GM19099 (cell line): Measurements from ENCODE around the gene NONO.

ENCODE experiments used
- POLR2A ChIP-seq: IDR thresholded peaks from 3 replicates; pipeline ENCODE4 v1.6.1; 2011; ENCODE audit warnings: low read depth; ENCODE audit not compliant: insufficient read length; ENCODE audit errors: extremely low read depth

NONO gene

DNA sequence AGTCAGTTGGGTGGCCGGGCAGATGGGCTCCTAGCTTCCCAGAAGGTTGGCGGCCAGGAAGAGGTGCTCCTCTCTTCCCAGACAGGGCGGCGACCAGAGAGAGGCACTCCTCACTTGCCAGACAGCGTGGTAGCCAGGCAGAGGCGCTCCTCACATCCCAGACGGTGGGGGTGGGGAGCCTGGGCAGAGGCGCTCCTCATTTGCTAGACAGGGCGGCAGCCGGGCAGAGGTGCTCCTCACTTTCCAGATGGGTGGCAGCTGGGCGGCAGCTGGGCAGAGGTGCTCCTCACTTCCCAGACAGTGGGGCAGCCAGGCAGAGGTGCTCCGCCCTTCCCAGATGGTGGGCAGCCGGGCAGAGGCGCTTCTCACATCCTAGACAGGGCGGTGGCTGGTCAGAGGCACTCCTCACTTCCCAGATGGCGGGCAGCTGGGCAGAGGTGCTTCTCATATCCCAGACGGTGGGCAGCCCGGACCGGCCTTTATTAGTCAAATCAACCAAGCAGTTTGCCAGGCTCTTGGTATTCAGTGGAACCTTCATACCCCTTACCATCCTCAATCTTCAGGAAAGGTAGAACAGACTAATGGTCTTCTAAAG, 13.5 kb upstream of the NONO start:
- TF ChIP-seq POLR2A = no peak

DNA sequence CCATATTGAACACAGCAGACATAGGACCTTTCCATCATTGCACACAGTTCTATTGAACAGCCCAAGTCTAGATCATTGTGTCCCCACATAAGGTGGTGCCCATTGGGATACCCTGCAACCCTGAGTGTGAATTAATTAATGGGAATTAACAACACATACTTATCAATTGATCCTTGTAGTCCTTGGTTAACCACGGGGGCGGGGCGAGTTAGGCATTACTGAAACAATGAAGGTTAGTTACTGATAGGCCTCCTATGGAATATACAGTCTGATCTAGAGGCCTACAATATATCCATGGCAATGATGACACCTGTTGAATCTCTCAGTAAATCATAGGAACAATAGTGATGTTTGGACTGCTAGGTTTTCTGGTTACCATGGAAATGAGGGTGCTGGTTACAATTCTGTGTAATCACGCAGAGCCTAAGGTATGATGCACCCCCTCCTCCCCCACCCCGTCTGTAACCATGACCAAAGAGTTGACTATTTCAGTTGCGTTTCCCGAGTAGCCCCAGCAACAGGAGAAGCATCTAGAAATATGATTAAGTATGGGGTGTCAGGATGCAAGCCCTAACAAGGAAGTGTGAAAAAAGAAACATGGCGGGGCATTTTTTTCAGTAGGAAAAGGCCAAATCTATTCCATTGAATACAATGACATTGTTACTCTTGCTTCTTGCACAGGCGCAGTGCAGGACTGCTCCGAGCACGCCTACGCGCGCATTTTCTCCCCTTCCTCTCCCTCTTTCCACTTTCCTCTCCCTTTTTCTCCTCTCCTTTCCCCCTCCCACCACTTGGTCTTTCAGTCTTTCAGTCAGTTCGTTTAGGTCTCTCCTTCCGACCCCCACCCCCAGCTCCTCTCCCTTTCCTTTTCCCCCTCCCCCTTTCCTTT, 677 bp upstream of the NONO start:
- TF ChIP-seq POLR2A = no peak

DNA sequence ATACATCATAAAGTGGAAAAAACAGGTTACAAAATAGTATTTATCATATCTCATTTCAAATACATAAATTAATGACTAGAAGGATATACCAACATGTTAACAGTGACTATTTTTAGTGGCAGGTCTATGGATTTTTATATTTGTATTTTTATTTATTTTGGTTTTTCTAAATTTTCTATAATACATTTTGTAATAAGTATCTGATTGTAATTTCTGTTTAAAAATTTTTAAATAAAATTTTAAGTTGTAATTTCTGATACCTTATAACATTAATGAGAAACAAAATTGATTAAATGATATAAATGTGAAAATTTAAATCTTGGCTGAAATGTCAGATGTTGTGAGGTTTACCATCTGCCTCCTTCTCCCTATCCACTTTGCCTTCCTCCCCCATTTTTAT, 2.5 kb downstream of the NONO start:
- TF ChIP-seq POLR2A = no peak

DNA sequence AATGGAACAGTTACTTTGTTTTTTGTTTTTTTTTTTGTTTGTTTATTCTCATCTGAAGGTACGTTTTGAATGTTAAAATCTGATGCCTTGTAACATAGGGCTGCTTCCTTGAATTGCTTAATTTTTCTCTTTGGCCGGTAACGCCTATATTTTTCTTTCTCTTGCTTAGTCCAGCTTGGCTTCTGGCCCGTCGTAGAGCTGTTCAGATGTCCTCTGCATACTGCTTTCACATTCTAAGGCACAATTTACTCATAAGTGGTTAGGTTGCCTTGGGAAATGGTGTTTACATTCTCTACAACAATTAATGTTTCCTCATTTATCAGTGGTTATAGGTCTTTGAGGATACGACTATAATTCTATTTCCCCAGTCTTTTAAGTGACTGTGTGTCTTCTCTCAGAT, 7.9 kb downstream of the NONO start:
- no peak for TF ChIP-seq POLR2A

DNA sequence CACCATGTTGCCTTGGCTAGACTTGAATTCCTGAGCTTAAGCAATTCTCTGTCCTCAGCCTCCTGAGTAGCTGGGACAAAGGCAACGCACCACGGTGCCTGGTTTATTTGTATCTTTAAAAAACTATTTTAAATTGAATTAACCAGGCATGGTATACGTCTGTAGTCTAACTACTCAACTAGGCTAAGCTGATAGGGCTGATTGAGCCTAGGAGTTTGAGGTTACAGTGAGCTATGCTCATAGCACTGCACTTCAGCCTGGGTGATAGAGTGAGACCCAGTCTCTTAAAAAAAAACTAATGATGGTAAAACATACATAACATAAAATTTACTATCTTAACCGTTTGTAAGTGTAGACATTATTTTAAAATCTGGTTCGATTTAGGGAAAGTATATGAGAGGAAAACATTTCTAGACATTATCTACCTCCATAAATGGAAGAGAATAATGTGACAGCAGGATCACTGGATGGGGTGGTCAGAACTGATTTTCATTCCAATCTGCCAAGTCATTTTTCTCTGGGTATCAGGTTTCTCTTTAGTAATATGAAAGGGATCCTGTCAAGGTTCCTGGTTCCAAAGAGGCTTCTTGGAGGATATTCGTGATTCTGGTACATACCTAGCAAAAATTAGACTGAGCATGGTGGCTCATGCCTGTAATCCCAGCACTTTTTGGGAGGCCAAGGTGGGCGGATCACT, 9.4 kb downstream of the NONO start:
- no peak for TF ChIP-seq POLR2A

DNA sequence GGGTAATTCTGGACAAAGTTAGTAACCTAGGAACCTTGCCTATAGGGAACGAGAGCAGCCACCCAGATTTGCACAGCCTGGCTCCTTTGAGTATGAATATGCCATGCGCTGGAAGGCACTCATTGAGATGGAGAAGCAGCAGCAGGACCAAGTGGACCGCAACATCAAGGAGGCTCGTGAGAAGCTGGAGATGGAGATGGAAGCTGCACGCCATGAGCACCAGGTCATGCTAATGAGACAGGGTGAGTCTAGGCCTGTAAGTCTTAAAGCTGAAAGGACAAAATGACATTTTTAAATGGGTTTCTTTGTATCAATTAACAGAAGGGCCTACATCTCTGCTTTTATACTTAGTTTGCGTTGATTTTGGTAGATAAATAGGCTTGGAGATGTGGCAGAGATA, 13.4 kb downstream of the NONO start:
- no peak for TF ChIP-seq POLR2A

DNA sequence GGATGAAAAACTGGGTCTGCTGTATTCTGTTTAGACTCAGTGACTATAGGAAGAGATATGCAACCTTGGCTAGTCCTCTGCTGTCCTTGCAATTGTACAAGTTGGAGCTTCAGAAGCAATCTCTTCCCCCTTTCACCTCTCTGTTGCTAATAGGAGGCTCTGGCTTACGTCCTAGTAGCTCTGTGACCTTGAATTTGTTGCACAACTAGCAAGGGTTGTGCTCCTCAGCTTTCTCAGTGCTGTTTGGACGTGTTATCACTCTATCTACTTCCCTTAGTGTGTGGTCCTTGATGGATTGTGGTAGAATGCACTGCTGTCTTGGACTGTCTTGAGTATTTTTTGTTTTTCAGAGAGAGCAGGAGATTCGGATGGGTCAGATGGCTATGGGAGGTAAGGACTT, 14.7 kb downstream of the NONO start:
- TF ChIP-seq POLR2A = no peak

DNA sequence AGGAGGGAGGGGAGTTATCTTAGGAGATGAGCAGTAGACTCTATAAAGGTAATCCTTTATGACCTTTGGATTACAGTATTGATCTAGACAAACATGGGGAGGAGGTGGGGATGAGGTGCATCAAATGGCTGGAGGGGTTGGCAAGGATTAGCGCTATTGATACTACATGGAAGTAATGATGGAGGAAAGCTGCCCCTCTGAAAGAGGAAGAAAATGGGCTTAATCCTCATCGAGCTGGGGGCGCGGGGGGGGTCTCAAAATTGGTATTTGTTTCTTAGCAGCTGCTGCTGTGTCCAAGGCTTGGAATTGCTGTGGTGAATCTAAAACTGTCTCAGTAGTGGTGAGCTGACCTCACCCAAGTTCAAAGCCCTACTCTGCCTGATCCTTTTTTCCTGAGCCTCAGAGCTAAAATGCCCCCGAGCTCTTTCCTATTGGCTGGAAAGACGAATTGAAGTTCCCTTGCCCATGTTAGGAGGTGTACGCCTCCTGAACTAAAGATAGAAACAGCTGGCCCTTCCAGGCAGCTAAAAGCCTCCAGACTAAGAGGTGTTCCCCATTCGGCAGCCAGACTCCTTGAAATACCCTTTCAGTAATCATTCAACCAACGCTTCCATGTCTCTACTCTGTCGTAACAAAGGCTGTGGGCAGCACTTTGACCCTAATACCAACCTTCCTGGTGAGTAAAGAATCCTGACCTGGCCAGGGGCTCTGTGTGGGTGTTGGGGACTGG, 17.9 kb downstream of the NONO start, which contains the start of gene ITGB1BP2:
ITGB1BP2 (plus strand) TSS at position 556 of the 730 bp plus-strand sequence; CDS start at position 613, 57 bp downstream.
- TF ChIP-seq POLR2A = no peak

DNA sequence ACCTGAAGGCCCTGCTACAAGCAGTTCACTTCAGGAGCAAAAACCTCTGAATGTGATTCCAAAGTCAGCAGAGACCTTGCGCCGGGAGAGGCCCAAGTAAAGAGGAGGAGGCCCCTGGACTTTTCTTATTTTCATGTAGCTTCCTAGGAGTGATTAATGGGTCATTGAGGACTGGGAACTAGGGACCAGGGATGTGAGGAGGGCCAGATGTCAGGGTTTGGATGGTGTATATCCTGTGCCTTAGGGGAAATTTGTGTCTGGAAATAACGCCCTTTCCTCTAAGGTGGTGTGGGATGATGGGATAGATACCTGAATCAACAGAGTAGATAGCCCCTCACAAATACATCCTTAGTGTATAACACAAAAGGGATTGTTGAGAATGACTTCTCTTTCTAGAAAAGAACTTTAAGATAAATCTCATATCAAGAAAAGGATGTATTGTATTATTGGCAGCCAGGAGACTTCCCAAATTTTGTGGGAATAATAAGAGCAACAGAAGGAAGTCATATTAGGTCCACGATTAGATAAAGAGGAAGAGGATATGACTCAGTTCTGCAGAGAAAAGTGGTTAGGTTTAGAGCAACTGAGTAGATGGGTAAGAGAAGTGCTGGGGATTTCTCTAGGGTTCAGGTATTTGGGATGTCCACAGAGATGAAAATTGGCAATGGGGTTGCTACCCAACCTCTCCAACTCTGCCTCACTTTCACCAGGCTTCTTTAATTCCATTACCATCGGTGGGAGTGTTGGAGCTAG, 19.2 kb downstream of the NONO start:
- no peak for TF ChIP-seq POLR2A

DNA sequence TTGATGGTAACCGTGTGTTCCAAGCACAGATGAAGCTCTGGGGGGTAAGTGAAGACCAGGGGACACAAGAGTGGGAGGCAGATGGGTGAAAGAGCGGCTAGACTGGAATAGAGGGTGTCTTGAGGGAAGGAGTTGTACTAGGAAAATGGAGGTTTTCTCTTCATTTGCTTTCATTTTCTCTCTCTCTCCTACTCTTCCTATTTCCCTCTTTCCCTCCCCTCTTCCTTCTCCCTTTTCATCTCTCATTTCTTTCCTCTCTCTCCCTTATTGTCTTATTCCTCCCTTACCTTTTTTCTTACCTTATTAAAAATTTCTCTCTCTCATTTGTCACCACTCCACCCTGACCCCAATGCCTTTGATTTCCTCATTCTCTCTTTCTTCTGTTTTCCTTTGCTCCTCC, 21.1 kb downstream of the NONO start:
- no peak for TF ChIP-seq POLR2A

DNA sequence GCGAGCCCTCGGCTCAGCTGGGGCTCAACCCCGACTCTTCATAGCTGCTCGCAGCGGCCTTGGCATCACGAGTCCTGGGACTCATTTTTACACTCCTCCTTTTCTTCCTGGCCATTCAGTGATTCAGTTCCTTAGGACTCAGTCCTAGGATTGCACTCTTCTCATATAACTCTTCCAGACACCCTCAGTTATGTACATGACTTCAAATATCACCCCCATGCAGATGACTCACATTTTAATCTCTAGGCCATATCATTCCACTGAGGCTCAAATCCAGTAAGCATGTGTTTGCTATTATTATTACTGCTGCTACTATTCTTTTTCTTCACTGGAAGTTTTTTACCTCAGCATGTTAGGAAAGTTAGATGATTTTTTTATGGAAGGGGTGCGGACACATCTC, 32.5 kb downstream of the NONO start:
- no peak for TF ChIP-seq POLR2A

DNA sequence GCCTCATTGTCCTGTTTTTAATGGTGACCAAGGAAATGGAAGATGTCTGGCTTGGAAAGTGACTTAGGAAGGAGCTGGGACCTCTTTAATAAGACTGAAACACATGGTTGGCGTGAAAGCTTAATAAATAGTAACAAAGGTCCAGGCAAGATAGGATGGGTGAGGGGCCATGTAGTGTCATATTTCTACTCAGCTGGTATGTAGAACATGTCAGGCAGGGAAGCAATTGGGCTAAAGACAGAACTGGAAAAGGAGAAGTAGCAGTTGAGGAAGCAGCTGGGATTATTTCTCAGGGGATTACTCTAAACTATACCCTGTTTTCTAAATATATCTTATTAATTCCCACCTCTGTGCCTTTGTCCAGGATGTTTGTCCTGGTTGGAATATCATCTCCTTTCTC, 36.7 kb downstream of the NONO start:
- no peak for TF ChIP-seq POLR2A

DNA sequence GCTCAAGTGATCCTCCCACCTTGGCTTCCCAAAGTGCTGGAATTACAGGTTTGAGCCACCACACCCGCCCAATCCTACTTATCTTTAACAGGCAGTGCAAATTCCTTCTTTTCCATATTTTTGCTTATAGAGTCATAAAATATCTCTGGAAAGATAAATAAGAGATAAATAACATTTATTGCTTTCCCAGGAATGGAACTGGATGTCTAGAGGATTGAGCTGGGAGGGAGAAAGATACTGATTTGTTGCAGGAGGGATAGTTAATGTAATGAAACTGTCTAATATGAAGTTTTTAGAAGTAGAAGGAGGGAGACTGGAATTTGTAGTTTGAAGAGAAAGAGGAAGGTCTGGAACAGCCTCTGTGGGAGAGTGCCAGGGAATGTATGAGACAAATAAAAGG, 38.3 kb downstream of the NONO start:
- TF ChIP-seq POLR2A = no peak

DNA sequence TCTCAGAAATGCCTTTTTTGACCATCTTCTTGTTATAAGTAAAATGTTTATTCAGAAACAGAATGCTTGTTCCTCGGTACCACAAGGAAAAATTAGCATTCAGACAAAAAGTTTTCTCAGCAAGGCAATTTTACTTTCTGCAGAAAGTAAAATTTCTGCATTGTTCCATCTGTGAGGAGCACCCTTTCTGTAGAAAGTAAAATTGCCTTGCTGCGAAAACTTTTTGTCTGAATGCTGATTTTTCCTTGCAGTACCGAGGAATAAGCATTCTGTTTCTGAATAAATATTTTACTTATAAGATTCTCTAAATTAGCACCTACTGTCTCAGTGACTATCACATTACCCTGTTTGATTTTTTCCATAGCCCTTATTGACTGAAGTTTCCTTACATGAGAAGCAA, 43.0 kb downstream of the NONO start:
- TF ChIP-seq POLR2A = no peak
